ENCODE results near the gene ACBD4.

The ACBD4 gene

DNA sequence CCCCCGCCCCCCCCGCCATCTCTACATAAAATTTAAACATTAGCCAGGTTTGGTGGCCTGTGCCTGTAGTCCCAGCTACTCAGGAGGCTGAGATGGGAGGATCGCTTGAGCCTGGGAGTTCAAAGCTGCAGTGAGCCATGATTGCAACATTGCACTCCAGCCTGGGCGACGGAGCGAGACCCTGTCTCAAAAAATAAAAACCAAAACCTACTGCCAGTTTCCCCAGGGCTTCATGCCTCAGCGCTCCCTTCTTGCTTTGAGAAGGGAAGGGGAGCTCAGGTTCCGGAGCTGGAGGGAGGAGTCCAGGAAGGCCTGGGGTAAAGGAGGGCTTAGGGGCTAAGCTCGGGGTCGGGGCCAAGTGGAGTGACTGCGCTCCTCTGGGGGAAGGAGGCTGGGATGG is 23.6 kb upstream of the ACBD4 start:
- no CpG with 5 or more reads among the region's 11 CpGs for WGBS (ENCODE audit: insufficient coverage, insufficient read length)
- no peak overlapping the region for H3K4me3 ChIP-seq (ENCODE audit: low read length)
- H3K36me3 ChIP-seq (ENCODE audit: control insufficient read depth, insufficient read depth, low read length): peaks cover 12% of the 10 kb centered on the region
- H3K9me3 ChIP-seq (ENCODE audit: control insufficient read depth, insufficient read depth, low read length): no peaks in the 10 kb centered on the region
- H3K27me3 ChIP-seq (ENCODE audit: control insufficient read depth, insufficient read depth, low read length): no peaks in the 10 kb centered on the region
- H3K4me1 ChIP-seq (ENCODE audit: control insufficient read depth, insufficient read depth, low read length): peaks cover 7% of the 10 kb centered on the region; the same call in 1 of the 2 replicates
- no peak for DNase-seq (ENCODE audit: low read depth, low spot score)
- H3K27ac ChIP-seq (ENCODE audit: low read length): no peak overlapping the region

DNA sequence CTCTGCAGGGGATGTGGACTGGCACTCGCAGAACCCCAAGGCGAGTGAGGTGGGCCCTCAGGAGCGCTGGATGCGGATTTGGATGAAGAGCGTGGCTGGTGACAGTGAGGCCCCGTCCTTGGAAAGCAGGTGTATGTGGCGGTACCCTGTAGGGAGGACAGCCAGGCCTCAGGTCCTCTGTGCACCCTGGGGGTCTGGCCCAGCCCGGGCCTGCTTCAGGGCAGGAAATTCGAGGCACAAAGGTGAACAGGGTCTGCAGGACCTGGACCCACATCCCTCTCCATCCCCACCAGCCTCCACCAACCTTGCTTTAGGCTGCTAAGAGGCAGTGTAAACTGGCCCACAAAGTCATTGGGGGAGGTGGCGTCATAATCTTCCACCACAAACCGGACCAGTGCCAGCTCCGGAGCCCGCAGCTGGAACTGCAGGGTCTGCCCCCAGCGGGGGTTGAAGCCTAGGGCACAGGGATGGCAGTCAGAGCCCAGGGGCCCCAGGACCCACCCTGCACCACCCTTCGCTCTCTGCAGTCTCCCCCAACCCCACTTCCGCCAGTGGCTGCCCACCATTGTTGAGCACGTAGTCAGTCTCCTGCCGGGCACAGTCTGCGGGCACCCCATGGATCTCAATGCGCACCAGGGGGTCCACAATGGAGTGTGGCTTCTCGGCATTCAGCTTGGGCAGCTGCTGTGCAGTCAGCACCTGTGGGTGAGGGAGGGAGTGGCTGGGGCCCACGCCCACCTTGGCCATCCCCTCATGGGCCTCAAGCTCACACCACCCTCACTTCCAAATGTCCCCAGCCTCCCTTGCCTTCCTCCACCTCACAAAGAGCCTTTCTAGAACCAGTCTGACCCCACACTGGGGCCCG is 22.7 kb upstream of the ACBD4 start:
- no peak for DNase-seq (ENCODE audit: low read depth, low spot score)
- Histone ChIP-seq H3K4me3 (ENCODE audit: low read length) (no peak overlapping the region), H3K4me1 (ENCODE audit: control insufficient read depth, insufficient read depth, low read length) (peaks cover 7% of the 10 kb centered on the region; the same call in 1 of the 2 replicates), H3K9me3 (ENCODE audit: control insufficient read depth, insufficient read depth, low read length) (no peaks in the 10 kb centered on the region), H3K27ac (ENCODE audit: low read length) (no peak overlapping the region), H3K36me3 (ENCODE audit: control insufficient read depth, insufficient read depth, low read length) (peaks cover 3% of the 10 kb centered on the region; the same call in 1 of the 2 replicates), H3K27me3 (ENCODE audit: control insufficient read depth, insufficient read depth, low read length) (no peaks in the 10 kb centered on the region)
- no CpG with 5 or more reads among the region's 23 CpGs for WGBS (ENCODE audit: insufficient coverage, insufficient read length)

DNA sequence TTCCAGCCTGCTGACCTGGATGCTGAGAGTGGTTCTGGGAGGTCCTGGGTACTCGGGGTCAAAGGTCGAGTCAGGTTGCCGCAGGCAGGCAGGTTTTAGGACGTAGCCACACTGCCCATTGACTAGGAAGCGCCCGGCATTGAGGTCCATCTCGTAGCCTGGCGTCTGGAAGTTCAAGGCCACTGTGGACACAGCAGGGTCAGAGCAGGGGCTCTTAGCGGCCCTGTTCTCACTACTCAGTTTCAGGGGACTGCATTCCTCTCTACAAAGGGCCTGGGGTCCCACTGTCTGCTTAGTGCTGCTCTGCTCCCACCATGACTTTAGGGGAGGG is 22.1 kb upstream of the ACBD4 start:
- no peak for DNase-seq (ENCODE audit: low read depth, low spot score)
- Histone ChIP-seq H3K36me3 (ENCODE audit: control insufficient read depth, insufficient read depth, low read length) (no peaks in the 10 kb centered on the region), H3K27me3 (ENCODE audit: control insufficient read depth, insufficient read depth, low read length) (no peaks in the 10 kb centered on the region), H3K9me3 (ENCODE audit: control insufficient read depth, insufficient read depth, low read length) (no peaks in the 10 kb centered on the region), H3K27ac (ENCODE audit: low read length) (no peak overlapping the region), H3K4me3 (ENCODE audit: low read length) (no peak overlapping the region), H3K4me1 (ENCODE audit: control insufficient read depth, insufficient read depth, low read length) (peaks cover 7% of the 10 kb centered on the region; the same call in 1 of the 2 replicates)
- WGBS (ENCODE audit: insufficient coverage, insufficient read length): no CpG with 5 or more reads among the region's 9 CpGs

DNA sequence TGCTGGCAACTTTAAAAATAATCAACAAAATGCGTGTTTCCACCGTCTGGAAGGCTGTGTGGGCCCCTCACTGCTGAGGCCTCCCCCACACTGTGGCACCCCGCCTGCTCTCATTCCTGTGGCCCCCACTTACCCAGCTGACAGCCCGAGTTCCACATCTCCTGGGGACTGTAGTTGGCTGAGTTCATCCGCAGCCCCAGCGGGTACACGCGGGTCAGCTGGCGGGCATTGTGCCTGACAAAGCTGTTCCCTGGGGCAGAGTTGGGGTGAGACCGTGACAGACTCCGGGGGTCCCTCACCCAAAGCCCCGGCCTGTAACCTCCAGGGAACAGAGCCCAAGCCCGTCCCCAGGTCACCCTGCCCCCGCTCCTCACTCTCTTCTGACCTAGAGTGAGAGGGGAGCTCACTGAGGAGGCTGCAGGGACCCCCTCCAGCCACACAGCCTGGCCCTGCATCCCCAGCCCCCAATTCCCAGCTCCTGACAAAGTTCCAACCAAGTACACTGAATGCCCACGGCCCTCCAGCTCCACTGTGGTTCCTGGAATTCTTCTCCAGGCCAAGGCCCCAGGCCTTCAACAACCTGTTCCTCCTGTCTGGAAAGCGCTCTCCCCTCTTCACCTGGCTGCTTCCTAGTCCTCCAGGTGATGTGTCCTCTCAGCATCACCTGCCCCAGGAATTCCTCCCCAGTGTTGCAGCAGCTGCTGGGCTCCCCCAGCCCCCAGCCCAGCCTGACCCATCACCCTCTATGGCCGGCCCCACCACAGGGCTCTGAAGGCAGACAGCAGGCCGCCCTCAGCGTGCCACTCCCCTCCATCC is 21.2 kb upstream of the ACBD4 start:
- Histone ChIP-seq H3K9me3 (ENCODE audit: control insufficient read depth, insufficient read depth, low read length) (no peaks in the 10 kb centered on the region), H3K4me3 (ENCODE audit: low read length) (no peak overlapping the region), H3K36me3 (ENCODE audit: control insufficient read depth, insufficient read depth, low read length) (no peaks in the 10 kb centered on the region), H3K4me1 (ENCODE audit: control insufficient read depth, insufficient read depth, low read length) (peaks cover 7% of the 10 kb centered on the region; the same call in 1 of the 2 replicates), H3K27ac (ENCODE audit: low read length) (no peak overlapping the region), H3K27me3 (ENCODE audit: control insufficient read depth, insufficient read depth, low read length) (no peaks in the 10 kb centered on the region)
- no CpG with 5 or more reads among the region's 19 CpGs for WGBS (ENCODE audit: insufficient coverage, insufficient read length)
- DNase-seq (ENCODE audit: low read depth, low spot score): no peak

DNA sequence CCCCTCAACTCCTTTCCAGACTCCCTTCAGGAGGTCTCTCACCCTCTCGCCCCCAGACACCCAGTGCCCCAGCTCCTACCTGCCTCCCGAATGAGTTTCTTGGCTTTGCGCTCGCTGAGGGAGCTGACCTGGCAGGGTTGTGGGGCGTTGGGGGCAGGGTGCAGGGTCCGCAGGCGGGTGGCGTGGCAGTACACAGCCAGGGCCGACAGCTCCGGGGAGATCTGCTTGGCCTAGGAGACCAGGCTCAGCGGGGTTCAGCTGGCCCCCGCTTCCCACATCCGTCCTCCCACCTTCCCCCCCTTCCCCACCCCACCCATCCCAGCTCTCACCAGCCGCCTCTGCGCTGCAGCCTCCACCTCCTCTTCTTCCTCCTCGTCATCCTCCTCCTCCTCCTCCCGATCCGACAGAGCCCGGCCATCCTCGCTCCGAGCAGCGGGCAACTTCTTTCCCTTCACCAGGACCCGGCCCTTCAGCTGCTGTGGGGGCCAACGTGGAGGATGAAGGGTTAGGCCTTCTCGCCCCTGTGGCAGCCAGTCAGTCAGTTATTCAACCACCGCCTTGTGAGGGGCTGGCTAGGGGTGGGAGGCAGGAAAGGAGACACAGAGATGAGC is 20.4 kb upstream of the ACBD4 start:
- Histone ChIP-seq H3K4me3 (ENCODE audit: low read length) (no peak overlapping the region), H3K4me1 (ENCODE audit: control insufficient read depth, insufficient read depth, low read length) (peaks cover 7% of the 10 kb centered on the region; the same call in 1 of the 2 replicates), H3K9me3 (ENCODE audit: control insufficient read depth, insufficient read depth, low read length) (no peaks in the 10 kb centered on the region), H3K27ac (ENCODE audit: low read length) (no peak overlapping the region), H3K36me3 (ENCODE audit: control insufficient read depth, insufficient read depth, low read length) (no peaks in the 10 kb centered on the region), H3K27me3 (ENCODE audit: control insufficient read depth, insufficient read depth, low read length) (no peaks in the 10 kb centered on the region)
- no peak for DNase-seq (ENCODE audit: low read depth, low spot score)
- no CpG with 5 or more reads among the region's 26 CpGs for WGBS (ENCODE audit: insufficient coverage, insufficient read length)

DNA sequence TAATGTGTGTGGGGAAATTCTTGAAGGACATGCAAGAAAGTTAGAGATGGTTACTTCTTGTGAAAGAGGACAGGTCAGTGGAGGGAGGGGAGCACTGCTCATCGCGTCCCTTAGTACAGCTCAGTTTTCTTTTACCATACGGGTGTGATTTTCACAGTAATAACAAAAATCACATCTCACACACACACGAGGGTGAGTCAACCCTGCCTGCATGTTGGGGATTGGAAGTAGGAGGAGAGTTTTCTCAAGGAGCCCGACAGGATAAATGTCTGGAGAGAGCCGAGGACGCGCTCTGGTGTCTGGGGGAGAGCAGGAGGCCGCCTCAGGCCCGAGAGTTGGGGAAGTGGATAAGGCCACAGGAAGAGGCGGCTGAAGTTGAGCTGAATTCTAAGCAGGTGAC is 19.6 kb upstream of the ACBD4 start:
- DNase-seq (ENCODE audit: low read depth, low spot score): no peak
- WGBS (ENCODE audit: insufficient coverage, insufficient read length): no CpG with 5 or more reads among the region's 11 CpGs
- no peaks in the 10 kb centered on the region for H3K36me3 ChIP-seq (ENCODE audit: control insufficient read depth, insufficient read depth, low read length)

DNA sequence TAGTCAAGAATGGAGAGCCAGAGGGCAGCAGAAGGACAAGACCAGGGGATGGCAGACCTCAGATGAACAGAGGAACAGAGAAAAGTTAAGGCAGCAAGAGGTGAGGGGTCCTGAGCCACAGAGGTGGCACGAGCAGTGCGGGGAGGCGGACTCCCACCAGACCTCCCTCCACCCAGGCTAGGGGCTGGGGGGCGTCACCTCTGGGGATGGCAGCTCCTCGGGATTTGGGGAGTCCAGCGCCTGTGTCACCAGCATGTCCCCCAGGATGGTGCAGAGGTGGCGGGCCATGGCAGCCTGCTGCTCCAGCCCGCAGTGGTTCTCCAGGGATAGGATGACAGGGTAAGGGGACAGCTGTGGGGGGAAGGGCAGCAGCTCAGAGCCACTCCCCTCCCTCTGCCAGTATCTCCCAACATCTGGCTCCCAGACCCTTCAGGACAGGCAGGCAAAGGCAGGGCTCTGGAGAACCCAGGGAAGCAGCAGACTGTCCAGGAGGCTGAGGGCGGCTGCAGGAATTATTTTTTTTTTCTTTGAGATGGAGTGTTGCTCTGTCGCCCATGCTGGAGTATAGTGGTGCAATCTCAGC is 19.0 kb upstream of the ACBD4 start:
- H3K27me3 ChIP-seq (ENCODE audit: control insufficient read depth, insufficient read depth, low read length): no peaks in the 10 kb centered on the region
- no peak for DNase-seq (ENCODE audit: low read depth, low spot score)
- H3K9me3 ChIP-seq (ENCODE audit: control insufficient read depth, insufficient read depth, low read length): no peaks in the 10 kb centered on the region
- peaks cover 8% of the 10 kb centered on the region; the same call in 1 of the 2 replicates for H3K4me1 ChIP-seq (ENCODE audit: control insufficient read depth, insufficient read depth, low read length)
- no peak overlapping the region for H3K27ac ChIP-seq (ENCODE audit: low read length)
- no peak overlapping the region for H3K4me3 ChIP-seq (ENCODE audit: low read length)
- H3K36me3 ChIP-seq (ENCODE audit: control insufficient read depth, insufficient read depth, low read length): no peaks in the 10 kb centered on the region
- WGBS (ENCODE audit: insufficient coverage, insufficient read length): no CpG with 5 or more reads among the region's 10 CpGs

More for the DNA sequence above, 19.6 kb upstream of the ACBD4 start:
- H3K9me3 ChIP-seq (ENCODE audit: control insufficient read depth, insufficient read depth, low read length): no peaks in the 10 kb centered on the region
- H3K27me3 ChIP-seq (ENCODE audit: control insufficient read depth, insufficient read depth, low read length): no peaks in the 10 kb centered on the region
- no peak overlapping the region for H3K27ac ChIP-seq (ENCODE audit: low read length)
- H3K4me3 ChIP-seq (ENCODE audit: low read length): no peak overlapping the region
- peaks cover 6% of the 10 kb centered on the region; the same call in 1 of the 2 replicates for H3K4me1 ChIP-seq (ENCODE audit: control insufficient read depth, insufficient read depth, low read length)

DNA sequence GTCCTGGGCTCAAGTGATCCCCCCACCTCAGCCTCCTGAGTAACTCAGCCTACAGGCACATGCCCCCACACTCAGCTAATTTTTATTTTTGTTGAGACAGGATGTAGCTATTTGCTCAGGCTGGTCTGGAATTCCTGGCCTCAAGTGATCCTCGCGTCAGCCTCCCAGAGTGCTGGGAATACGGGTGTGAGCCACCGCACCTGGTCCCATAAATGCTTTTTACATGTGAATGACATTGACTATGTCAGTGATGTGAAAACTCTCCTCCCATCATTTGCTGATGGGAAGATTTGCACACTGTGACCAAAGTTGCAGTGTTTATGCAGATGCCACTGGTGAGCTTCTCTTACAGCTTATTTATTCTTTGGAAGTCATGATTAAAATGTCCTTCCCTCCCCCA is 18.2 kb upstream of the ACBD4 start:
- peaks cover 8% of the 10 kb centered on the region; the same call in 1 of the 2 replicates for H3K4me1 ChIP-seq (ENCODE audit: control insufficient read depth, insufficient read depth, low read length)
- no CpG with 5 or more reads among the region's 4 CpGs for WGBS (ENCODE audit: insufficient coverage, insufficient read length)

DNA sequence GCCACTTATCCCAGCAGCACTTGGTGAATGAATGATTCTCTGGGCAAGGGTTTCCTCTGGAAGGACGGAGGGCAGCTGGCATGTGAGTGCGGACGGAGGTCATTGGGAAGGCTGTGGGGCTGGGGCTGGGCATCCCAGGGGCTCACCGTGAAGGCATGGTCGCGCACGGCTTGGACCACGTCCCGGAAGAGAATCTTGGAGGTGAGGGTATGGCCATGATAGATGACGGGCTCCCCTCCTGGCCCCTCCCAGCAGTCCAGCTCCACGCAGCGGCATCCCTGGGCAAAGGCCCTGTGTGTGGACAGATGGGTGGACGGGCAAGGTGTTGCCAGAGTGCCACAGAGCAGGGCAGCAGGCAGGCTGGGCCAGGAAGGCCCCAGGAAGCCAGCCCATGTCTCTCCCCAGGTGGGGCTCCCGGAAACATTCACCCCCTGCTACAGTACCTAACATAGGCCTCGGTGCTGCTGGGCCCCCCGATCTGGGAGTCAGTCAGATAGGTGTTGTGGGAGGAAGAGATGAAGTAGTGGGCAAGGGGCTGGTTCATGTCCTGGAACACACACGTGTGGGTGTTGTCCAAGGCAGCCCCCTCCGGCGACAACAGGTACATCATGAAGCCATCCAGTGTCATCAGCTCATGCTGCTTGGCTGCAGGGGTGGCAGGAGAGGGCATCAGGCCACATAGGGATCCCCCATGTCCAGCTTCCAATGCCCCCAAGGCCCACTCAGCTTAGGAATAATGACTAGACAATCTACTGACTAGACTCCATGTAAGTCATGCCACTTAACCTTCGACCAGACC is 17.4 kb upstream of the ACBD4 start:
- Histone ChIP-seq H3K9me3 (ENCODE audit: control insufficient read depth, insufficient read depth, low read length) (no peaks in the 10 kb centered on the region), H3K4me1 (ENCODE audit: control insufficient read depth, insufficient read depth, low read length) (peaks cover 8% of the 10 kb centered on the region; the same call in 1 of the 2 replicates), H3K27ac (ENCODE audit: low read length) (no peak overlapping the region), H3K4me3 (ENCODE audit: low read length) (no peak overlapping the region), H3K36me3 (ENCODE audit: control insufficient read depth, insufficient read depth, low read length) (no peaks in the 10 kb centered on the region), H3K27me3 (ENCODE audit: control insufficient read depth, insufficient read depth, low read length) (no peaks in the 10 kb centered on the region)
- no peak for DNase-seq (ENCODE audit: low read depth, low spot score)
- no CpG with 5 or more reads among the region's 20 CpGs for WGBS (ENCODE audit: insufficient coverage, insufficient read length)

More for the DNA sequence above, 18.2 kb upstream of the ACBD4 start:
- no peak overlapping the region for H3K27ac ChIP-seq (ENCODE audit: low read length)
- H3K27me3 ChIP-seq (ENCODE audit: control insufficient read depth, insufficient read depth, low read length): no peaks in the 10 kb centered on the region
- no peaks in the 10 kb centered on the region for H3K9me3 ChIP-seq (ENCODE audit: control insufficient read depth, insufficient read depth, low read length)
- no peaks in the 10 kb centered on the region for H3K36me3 ChIP-seq (ENCODE audit: control insufficient read depth, insufficient read depth, low read length)
- H3K4me3 ChIP-seq (ENCODE audit: low read length): no peak overlapping the region
- DNase-seq (ENCODE audit: low read depth, low spot score): no peak

All from iPS DF 6.9 (cell line).